ENCODE results near the gene ALDH1B1. TPM values are rescaled to one million over a fixed set of nuclear protein-coding genes. Genes with fewer than 3 reads are reported as not detected.

Gene ALDH1B1
- total and polyA plus RNA-seq, 2 donors (not counting 3 experiments of a cell fraction or from before 2014, with no cell fraction given) = 11.5 to 20.5 TPM

DNA sequence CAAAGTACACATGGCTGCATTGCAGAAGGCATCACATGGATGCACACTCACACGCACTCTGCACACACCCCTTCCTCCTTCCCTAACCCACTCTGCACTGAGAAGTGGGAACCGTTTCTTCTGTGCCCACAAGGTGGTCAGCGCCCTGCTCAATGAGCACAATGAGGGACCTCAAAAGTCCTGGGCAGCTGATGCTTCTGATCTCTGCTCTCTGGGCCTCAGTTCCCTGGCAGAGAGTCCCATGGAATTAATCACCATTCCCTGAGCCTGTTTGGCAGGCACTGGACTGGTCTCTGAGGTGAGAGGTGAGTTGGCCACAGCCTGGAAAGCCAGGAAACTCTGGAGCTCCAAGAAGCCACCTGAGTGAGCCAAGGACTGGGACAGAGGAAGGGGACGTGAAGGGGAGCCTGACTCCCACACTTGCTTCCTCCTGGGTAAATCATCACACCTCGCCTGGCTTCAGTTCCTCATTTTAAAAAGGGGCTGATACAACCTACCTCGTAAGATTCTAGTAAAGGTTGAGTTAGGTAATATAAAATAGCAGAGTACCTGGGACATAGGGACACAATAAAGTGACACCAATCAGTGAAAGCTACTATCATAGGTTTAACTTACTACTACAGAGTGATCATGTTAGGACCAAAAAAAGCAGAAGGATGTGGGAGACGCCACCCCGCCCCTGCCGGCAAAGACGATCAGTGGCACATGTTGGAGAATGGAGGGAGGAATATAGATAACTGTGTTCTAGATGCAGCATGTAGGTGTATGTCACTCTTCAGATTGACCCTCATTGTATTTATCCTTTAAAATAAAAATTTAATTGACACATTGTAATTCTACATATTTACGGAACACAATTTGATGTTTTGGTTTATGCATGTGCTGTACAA, 52.9 kb downstream of the ALDH1B1 start:
- H3K9ac ChIP-seq (replicated peaks; ENCODE audit: extremely low read depth, insufficient read depth, low read length) = no peak overlapping the region
- TF ChIP-seq EZH2 (IDR thresholded peaks at IDR 0.05; ENCODE audit: borderline replicate concordance, low read depth, low read length, severe bottlenecking) = no peak
- TF ChIP-seq JUN (IDR thresholded peaks at IDR 0.05; ENCODE audit: borderline replicate concordance, insufficient read depth, insufficient read length, low read depth) = no peak
- TF ChIP-seq, protein P1, sequence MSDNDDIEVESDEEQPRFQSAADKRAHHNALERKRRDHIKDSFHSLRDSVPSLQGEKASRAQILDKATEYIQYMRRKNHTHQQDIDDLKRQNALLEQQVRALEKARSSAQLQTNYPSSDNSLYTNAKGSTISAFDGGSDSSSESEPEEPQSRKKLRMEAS (IDR thresholded peaks at IDR 0.05; ENCODE audit: insufficient read depth, insufficient read length) = no peak
- TF ChIP-seq FOS (IDR thresholded peaks at IDR 0.05; ENCODE audit: borderline replicate concordance, insufficient read depth, low read length) = no peak
- no peak for TF ChIP-seq POLR2A (IDR thresholded peaks at IDR 0.05; ENCODE audit: low read depth, low read length)
- no peak for TF ChIP-seq MYC (IDR thresholded peaks at IDR 0.05; ENCODE audit: low read depth, low read length)
- no peak for TF ChIP-seq POLR2AphosphoS5 (IDR thresholded peaks at IDR 0.05; ENCODE audit: insufficient read depth, low read depth, low read length)
- TF ChIP-seq GATA2 (IDR thresholded peaks at IDR 0.05; ENCODE audit: insufficient read depth, insufficient read length, low read depth, low read length) = no peak
- TF ChIP-seq, protein P2, sequence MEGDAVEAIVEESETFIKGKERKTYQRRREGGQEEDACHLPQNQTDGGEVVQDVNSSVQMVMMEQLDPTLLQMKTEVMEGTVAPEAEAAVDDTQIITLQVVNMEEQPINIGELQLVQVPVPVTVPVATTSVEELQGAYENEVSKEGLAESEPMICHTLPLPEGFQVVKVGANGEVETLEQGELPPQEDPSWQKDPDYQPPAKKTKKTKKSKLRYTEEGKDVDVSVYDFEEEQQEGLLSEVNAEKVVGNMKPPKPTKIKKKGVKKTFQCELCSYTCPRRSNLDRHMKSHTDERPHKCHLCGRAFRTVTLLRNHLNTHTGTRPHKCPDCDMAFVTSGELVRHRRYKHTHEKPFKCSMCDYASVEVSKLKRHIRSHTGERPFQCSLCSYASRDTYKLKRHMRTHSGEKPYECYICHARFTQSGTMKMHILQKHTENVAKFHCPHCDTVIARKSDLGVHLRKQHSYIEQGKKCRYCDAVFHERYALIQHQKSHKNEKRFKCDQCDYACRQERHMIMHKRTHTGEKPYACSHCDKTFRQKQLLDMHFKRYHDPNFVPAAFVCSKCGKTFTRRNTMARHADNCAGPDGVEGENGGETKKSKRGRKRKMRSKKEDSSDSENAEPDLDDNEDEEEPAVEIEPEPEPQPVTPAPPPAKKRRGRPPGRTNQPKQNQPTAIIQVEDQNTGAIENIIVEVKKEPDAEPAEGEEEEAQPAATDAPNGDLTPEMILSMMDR (IDR thresholded peaks at IDR 0.05; ENCODE audit: extremely low read depth in 1 of 2, insufficient read depth in 1 of 2, low read depth in 1 of 2, low read length in 2 of 2) = no peak
- H3K36me3 ChIP-seq (ENCODE audit: control insufficient read depth in 2 of 2, extremely low read depth in 1 of 2, insufficient read depth in 2 of 2, low read length in 2 of 2) = no peaks in the 10 kb centered on the region
- FAIRE-seq (no peak), DNase-seq (ENCODE audit: low read depth, low spot score) (no peak)
- dilution Hi-C loops (cut with MboI; ENCODE audit: extremely low pct_ligation_motif_present, low sequenced_read_pairs) = no loop called here
- intact Hi-C loops (cut with micrococcal nuclease) = no loop called here
- H3K4me1 ChIP-seq (ENCODE audit: control insufficient read depth, extremely low read depth, insufficient read depth, low read length) = peaks cover 9% of the 10 kb centered on the region
- no peaks in the 10 kb centered on the region for H4K20me1 ChIP-seq (replicated peaks; ENCODE audit: control insufficient read depth, extremely low read depth, insufficient read depth, low read length)
- H3K9me1 ChIP-seq (replicated peaks; ENCODE audit: control insufficient read depth, extremely low read depth, insufficient read depth, low read length) = no peaks in the 10 kb centered on the region
- POLR2A ChIA-PET = no interaction called here
- no peak overlapping the region for H3K27ac ChIP-seq (ENCODE audit: insufficient read depth, low read depth, low read length)
- no peak overlapping the region for H3K4me2 ChIP-seq (ENCODE audit: insufficient read depth, low read length)
- no peaks in the 10 kb centered on the region for H3K27me3 ChIP-seq (ENCODE audit: control insufficient read depth in 2 of 2, insufficient read depth in 2 of 2, low read length in 2 of 2)
- CTCF ChIA-PET = no interaction called here
- H2AFZ ChIP-seq (ENCODE audit: low read depth, low read length) = no peak overlapping the region
- H3K9me3 ChIP-seq (replicated peaks; ENCODE audit: control insufficient read depth, insufficient read depth, low read length) = no peaks in the 10 kb centered on the region
- no peaks in the 10 kb centered on the region for H3K79me2 ChIP-seq (ENCODE audit: control insufficient read depth, insufficient read depth, low read length)
- no TSS peak for BruUV-seq (replicated peaks)
- no peak overlapping the region for H3K4me3 ChIP-seq (replicated peaks in 1 of 3; ENCODE audit: insufficient read depth in 1 of 3, low read depth in 1 of 3, low read length in 3 of 3)

Measured in endothelial cell of umbilical vein (primary cell).